A549 treated with RU486 at 1 μM for 4 hours (cell line): ENCODE results near the gene ARL2BP. TPM values are rescaled to one million over a fixed set of nuclear protein-coding genes. Genes with fewer than 3 reads are reported as not detected.

Experiments used
- total RNA-seq: library from RNA; stranded (reverse); fragments of 200-300 nt; extraction: Qiagen RNA extraction; gene quantifications from 5 replicates; pipeline ENCODE4 v1.2.3, GENCODE V29; 2022; ENCODE audit warnings: low read depth

Gene ARL2BP
- total RNA-seq, result 60.5 to 73.7 TPM (median 72.9 TPM) in 5 replicates

DNA sequence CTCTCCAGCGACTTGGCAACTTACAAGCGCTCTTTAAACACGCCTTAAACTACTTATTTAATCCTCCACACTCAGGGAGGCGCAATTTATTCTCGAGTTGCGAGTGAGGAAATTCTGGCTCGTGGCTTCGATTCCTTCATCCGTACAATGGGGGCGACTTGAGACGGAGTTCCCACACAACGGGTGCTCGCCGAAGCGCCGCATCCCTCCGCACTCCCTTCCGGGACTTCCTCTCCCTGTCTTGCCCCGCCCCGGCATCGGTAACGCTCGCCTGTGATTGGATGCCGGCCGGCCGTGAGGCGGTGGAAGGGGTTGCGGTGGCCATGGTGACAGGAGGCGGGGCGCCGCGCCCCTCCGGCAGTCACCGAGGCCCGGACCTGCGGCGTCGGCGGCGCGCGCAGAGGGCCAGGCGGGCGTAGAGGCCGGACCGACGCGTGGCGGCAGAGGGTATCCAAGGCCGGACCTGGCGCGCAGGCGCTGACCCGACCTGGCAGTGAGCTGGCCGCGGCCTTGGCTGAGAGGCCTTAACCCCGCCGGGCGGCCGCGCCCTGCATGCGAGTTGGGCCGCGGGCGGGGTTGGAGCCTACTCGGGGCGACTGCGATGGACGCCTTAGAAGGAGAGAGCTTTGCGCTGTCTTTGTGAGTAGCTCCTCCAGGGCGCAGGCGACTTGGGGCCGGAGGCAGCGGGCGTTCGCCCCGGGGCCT is at the start of gene ARL2BP:
ARL2BP (plus strand) TSS at position 493 of the 705 bp plus-strand sequence; CDS start at position 602, 109 bp downstream.

DNA sequence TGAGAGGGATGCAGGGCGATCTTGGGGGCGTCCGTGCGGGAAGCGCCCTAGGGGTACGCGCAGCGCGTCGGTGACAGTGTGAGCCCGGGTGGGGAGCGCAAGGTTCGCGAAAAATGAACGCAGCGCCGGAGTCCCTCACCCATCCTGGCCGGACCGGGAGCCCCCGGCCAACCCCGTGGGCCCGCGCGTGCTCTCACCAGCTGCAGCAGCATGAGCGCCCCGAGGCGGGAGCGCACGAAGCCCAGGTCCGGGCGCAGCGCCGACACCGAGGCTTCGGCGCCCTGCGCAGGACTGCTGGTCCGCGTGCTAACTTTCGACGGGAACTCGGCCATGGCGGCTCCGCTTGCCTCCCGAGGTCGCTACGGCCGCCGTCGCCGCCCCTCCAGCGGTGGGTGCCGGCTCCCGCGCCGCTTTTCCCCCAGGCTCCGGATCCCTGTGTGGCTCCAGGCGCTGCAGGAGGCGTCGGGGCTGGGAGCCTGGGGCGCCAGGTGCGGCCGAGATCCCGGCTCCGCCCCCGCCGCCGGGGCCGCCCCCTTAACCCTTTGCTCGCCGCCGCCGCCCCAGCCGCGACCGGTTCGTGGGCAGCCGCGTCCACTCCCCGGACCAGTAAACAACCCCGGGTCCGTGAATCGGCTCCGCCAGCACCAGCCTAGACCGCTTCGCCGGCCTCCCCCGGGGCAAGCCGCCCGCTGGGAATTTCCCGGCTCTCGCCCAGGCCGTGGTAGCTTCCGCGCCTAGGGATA is 39.3 kb downstream of the ARL2BP start, which contains the start of gene PLLP:
PLLP (minus strand) TSS at position 464 of the 743 bp plus-strand sequence; CDS start at position 332, 132 bp downstream.

Other genes with a start within 250 kb of the ARL2BP start
- 32.0 to 46.3 TPM (median 41.6 TPM) in 5 replicates for gene CPNE2, start 152.7 kb upstream of the ARL2BP start, total RNA-seq
- gene PSME3IP1, start 59.2 kb upstream of the ARL2BP start, total RNA-seq, result 86.6 to 108 TPM (median 97.0 TPM) in 5 replicates
- gene RSPRY1, start 58.9 kb upstream of the ARL2BP start, total RNA-seq, result 20.2 to 29.1 TPM (median 25.0 TPM) in 5 replicates
- gene PLLP, start 39.4 kb downstream of the ARL2BP start, total RNA-seq, result 1.3 to 1.6 TPM (median 1.3 TPM) in 5 replicates
- 0.06 to 0.08 TPM (median 0.06 TPM) in 3 of 5 replicates, not detected in the others for gene CCL22, start 113.5 kb downstream of the ARL2BP start, total RNA-seq
- 0.07 to 0.28 TPM (median 0.11 TPM) in 5 replicates for gene CX3CL1, start 127.2 kb downstream of the ARL2BP start, total RNA-seq
- gene CCL17, start 159.5 kb downstream of the ARL2BP start, total RNA-seq, result not detected in 5 replicates
- gene CIAPIN1, start 202.1 kb downstream of the ARL2BP start, total RNA-seq, result 72.0 to 86.3 TPM (median 75.6 TPM) in 5 replicates
- gene COQ9, start 202.2 kb downstream of the ARL2BP start, total RNA-seq, result 40.0 to 55.2 TPM (median 50.3 TPM) in 5 replicates
- 102 to 170 TPM (median 106 TPM) in 5 replicates for gene POLR2C, start 217.4 kb downstream of the ARL2BP start, total RNA-seq
- 31.8 to 52.7 TPM (median 38.6 TPM) in 5 replicates for gene DOK4, start 241.2 kb downstream of the ARL2BP start, total RNA-seq